Tongue (tissue), 2 donors: Measurements from ENCODE around the gene PRKN. TPM values are rescaled to one million over a fixed set of nuclear protein-coding genes. Genes with fewer than 3 reads are reported as not detected.

Source experiments
- DNase-seq: peaks from one replicate; pipeline ENCODE4 v3.0.0-alpha.2; 2015
- total RNA-seq: library from RNA; depleted of rRNA; stranded (reverse); fragments of >200 nt; gene quantifications from one replicate; pipeline ENCODE4 v1.2.3, GENCODE V29; 2014

Gene PRKN
- total RNA-seq, 1 donor from 2014 or later: 7.0 TPM

DNA sequence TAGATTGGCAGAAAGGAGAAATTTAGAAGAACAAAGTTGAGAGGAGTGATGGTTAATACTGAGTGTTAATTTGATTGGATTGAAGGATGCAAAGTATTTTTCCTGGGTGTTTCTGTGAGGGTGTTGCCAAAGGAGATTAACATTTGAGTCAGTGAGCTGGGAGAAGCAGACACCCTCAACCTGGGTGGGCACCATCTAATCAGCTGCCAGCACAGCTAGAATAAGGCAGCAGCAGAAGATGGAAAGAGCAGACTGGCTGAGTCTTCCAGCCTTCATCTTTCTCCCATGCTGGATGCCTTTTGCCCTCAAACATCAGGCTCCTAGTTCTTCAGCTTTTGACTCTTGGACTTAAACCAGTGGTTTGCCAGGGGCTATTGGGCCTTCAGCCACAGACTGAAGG, 1016.1 kb downstream of the PRKN start:
- no peak for DNase-seq

DNA sequence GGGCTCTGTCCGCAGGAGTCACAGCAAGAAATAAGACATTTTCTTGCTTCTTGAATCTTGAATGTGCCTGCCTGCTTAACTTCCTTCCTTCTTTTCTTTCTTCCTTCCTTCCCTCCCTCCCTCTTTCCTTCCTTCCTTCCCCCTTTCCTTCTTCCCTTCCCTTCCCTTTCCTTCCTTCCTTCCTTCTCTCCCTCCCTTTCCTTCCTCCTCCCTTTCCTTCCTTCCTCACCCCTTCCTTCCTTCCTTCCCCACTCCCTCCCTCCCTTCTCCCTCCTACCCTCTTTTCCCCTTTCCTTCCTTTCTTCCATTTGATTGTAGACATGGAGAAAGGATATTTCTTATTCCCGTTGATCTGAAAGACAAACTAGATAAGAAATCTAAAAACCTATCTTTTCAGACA, 1016.9 kb downstream of the PRKN start:
- DNase-seq: no peak

DNA sequence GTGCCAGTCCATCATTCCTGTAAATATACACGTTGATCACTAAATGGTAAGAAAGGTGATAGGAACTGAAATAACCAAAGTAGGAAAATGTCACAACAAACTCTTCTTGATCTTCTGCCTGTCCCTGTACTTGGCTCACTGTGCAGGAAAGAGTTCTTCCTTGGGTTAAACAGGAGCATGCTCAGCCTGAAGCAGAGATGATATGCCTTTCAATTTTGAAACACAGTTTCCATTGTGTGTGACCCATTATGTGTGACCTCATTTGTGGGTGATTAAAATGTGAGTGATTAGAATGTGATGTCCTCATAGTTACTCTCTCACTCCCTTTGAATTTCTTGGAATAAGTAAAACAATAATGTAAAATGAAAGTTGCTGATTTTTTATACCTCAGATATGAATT, 1026.5 kb downstream of the PRKN start:
- no peak for DNase-seq

DNA sequence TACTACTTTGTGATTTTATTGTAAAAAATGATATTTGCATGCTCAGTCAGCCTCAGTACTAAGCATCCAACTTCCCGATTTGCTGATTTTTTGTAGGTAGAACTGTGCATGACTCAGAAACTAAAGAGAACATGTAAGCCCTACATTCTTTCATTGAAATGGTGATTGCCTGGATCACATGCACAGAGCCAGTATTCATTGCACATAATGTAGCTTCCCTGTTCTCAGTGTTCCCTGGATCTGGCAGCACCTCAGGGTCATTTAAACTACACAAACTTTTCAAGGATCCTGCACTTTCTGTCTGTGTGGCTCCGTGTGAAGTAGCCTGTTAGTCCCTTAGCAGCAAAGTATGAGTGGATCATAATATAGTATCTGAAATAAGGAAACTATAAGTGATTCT, 1030.8 kb downstream of the PRKN start:
- no peak for DNase-seq

DNA sequence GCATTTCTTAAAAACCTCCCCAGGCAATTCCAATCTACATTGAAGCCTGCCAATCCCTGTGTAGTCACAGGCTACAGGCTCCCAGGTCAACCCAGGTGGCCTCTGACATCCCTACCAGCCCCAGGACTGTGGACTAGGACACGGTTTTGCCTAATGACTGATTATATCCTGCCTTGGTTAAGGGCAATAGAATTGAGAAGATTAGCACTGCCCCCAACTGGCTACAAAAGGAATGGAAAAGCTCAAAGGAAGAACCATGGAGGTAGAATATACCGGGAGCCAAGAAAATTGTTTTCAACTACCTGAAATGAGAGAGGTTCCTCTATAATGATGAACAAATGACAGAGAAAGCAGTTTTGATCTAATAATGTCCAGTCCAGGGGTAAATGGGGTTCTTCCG, 1032.6 kb downstream of the PRKN start:
- peak; percentile 7 for DNase-seq

DNA sequence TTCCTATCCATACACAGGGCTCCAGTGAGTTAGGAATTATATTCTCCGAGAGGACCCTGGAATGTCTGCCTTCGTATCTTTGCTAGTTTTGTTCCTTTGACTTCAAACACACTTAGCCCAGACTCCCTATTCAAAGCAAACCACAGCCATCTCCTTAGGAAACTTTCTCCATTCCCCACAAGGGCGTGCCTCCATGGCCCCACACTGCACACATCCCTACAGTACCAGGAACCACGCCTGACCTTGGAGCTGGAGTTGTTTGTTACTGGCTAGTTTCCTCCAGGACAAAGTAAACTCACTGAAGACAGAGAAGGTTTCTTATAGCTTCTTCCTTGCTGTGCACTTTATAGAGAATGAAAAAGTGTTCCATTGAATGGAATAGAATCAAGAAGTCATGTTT, 1040.9 kb downstream of the PRKN start:
- no peak for DNase-seq

DNA sequence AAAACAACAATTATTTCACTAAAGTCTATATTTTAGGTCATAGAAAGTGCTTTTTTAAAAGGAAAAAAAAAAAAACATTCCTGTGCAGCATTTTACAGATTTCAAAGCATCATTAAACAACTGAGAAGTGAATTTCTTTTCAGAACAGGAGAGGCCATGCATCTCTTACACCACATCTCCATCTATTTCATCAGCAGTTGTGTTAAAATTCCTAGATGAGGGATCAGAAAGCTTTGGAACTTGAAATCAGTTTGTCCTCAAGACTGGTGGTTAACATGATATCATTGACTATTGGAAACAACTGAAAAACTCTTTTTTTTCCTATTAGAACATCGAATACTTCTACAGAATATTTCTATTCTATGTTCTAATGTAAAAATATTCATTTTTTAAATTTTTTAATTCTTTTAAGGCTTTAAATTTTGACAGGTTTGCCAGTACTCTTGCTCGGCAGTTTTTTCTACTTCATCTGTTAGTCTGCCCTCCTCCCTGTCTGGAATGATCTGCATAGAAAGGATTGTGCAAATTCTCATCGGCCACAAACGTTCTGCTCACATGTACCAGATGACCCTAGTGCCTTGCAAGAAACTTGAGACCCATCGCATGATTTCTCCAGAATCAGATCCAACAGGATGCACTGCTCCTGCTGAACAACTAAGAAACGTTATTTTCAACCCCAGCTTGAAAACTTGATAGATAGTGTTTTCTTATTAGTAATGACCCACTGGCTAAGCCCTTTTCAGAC, 1042.7 kb downstream of the PRKN start:
- no peak for DNase-seq

DNA sequence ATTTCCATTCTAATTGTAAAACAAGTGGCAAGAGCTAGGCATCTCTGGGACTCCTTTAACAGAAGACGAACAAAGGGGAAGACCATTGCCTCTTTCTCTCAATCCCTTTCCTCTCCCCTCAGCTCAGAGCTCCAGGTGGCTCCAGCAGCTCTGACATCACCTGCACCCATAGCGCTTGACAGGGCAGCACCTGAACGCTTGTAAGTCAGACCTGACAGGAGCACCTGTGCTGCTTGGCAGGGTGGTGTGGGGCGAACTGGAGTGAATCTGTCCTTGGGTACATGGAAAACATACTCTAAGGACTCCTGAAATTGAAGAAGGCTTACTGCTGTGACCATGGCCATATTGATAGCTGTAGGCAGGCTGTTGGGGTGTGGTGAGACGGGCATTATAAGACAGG, 1044.2 kb downstream of the PRKN start:
- no peak for DNase-seq

DNA sequence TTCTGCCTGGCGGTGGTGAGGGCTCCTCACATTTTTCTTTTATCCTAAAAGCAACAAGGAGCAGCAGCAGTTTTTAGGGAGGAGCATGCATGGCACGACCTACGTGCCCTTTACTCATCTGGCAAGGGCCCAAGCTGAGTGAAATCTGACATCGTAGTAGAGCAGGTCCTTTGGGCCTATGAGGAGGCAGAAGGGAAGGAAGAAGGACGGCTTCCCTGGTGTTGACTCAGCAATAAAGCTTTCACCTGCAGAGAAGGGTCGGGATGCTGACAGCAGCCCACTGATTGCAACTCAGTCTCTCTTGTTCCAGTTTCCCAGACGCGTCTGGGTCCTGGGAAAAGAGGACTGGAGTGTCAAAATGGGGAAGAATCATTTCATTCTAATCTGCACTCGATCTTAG, 1044.6 kb downstream of the PRKN start:
- DNase-seq: no peak

DNA sequence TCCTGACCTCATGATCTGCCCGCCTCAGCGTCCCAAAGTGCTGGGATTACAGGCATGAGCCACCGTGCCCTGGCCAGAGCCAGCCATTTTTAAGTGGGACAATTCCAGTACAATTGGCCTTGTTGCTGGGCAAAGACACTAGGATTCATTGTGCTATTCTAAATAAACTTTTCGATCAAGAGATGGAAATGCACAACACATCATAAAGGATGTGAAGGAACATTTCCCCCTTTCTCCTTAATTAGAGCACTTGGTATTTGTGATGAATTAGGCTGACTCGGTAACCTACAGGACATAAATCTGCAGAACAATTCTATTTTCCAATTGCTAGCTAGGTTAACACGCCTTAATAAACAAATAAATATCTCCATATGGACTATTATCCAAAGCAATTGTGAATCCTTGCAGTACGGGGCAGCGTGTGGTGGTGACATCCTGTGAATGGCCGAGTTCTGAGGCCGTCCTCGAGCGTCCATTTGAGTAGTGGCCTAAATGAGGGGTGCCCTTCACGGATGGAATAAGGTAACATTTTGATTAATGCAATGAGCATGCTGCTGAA, 1047.5 kb downstream of the PRKN start:
- DNase-seq: no peak

DNA sequence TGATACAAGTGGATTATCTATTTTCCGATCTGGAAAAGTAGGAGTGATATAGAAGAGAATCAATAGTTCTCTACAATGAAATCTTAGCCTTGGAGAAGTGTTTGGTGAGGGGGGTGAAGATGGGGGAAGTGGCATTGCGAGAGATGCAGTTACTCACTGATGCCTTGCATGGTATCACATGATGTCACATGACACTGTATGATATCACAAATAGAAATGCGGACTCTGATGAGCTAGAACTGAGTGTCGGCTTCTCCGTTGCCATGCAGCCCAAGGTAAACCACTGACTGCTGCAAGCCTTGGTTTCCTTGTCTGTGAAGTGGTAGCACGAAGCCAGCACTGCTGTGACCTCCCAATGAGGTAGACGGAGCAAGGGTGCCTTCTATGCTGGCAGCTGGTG, 1050.4 kb downstream of the PRKN start:
- no peak for DNase-seq

DNA sequence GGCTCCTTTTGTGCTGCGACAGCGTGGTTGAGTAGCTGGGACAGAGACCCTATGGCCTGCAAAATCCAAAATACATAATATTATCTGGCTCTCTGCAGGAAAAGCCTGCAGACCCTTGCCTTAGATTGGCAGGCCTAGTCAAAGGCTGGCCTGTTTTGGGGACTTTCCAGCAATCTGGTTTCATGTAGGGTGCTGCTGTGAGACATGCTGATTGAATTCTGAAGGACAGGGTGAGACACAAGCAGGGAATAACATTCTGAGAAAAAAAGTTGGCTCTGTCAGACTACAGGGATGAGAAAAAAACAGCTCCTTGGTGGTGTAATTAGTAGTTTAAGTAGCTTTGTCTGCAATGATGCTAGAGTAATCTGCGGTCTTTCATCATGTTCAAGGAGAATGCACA, 1051.0 kb downstream of the PRKN start:
- DNase-seq: no peak

DNA sequence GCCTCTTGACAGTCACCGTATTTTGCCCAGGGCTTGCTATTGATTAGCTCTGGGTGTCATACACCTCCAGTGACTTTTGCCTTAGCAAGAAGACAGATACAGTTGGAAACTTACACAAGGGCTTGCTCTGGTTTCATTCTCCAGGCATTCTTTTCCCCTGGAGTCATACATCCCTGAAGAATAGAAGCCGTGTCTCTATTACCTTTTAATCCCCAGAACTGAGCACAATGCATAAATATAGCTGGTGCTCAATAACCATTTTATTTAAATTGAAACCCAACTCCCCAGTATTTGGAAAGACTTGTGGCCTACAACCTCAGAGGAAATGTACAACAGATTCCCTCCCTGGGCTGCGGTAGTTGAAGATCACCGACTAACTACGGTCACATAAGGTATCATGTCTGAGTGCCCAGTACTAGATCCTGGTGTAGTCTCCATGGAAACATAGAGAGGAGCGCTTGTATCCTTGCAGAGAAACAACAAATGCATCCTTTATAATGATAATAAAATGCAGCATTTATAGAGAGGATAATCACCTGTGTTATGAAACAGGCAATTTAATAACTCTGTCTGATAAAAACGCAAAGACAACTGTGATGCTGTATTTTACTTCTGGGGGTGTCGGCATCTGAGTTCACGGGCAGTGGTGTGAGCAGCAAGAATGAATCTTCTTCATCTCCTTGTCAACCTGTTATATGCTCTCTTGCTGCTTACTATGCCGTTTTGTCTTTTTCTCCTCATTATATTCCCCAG, 1052.5 kb downstream of the PRKN start:
- DNase-seq: no peak

DNA sequence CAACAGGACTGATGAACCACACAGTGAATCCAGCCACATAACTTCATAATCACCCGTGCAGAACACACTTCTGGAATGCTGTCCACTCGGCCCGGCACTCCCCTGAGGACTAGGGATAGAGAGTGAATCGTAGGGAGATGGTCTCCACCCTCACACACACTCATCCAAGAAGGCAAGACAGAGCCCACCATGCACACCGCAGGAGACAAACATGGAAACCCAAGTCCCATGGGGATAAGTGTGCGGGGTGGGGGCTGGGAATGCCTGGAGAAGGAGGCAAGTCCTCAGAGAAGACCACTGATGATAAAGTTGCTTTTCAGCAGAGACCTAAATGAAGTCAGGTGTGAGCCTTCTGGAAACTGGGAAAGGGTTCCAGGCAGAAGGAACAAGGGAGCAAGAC, 1054.5 kb downstream of the PRKN start:
- DNase-seq: no peak

DNA sequence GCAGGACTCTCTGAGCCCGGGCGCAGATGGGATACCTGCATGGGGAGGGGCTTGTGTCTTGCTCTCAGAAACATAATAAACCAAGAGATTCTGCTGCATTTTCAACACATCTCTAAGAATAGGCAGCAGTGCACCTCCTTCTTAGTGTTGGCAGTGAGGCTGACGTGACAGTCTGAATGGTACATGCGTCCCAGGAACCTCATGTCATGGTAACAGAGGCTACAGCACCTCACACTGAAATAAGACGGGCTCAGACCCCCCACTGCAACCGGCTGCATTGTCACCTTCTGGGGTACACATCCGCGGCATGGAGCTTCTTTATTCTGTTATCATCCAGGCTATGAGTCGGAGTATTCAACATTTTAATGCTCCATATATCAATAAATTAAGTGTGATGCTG, 1056.4 kb downstream of the PRKN start:
- DNase-seq: no peak

DNA sequence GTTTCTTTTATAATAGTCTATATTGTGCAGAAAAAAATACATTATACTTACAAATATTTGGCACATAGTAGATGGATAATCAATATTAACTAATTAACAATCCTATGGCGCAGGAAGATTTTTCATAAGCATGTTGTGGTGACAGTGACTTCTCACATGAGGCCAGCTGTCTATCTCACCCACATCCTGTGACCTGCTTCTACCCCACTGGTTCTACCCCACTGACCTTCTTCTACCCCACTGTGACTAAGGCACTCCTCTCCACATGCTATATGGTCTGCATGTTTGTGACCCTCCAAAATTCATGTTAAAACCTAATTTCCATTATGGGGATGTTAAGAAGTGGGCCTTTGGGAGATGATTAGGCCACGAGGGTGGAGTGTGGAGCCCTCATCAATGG, 1058.9 kb downstream of the PRKN start:
- DNase-seq: no peak

DNA sequence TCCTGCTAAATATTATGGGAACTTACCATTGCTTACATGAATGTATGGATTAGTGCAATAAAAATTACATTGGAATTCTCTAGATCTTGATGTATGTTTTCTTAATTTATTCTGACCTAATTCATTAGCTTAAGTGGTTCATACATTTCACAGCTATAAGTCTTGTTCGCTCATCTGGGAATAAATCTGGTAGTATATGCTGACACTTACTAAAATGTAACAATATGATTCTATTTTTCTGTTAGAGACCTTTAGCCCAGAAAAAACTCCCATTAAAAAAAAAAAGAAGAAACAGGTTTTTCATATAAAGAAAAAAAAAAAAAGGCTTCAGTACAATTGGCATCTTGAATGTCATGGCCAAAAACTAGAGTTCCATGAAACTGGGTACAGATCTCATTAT, 1059.6 kb downstream of the PRKN start:
- DNase-seq: no peak

DNA sequence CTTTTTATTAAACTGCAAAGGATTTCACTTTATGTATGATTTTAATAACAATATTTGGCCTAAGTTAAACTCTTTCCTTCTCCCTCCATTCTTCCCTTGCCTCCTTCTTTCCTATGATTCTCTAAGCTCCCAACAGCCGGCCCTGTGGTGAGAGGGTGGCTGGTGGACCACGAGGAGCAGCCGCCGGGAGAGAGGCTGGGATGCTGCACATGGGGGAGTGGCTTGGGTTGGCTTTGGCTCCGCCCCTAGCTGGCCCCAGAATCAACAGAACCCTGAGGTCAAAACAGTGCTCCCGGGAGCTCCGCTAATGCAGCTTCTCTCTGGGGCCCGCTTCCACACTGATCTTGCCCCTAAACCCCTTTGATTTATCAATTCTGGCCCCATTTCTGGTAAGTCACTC, 1063.9 kb downstream of the PRKN start:
- no peak for DNase-seq

DNA sequence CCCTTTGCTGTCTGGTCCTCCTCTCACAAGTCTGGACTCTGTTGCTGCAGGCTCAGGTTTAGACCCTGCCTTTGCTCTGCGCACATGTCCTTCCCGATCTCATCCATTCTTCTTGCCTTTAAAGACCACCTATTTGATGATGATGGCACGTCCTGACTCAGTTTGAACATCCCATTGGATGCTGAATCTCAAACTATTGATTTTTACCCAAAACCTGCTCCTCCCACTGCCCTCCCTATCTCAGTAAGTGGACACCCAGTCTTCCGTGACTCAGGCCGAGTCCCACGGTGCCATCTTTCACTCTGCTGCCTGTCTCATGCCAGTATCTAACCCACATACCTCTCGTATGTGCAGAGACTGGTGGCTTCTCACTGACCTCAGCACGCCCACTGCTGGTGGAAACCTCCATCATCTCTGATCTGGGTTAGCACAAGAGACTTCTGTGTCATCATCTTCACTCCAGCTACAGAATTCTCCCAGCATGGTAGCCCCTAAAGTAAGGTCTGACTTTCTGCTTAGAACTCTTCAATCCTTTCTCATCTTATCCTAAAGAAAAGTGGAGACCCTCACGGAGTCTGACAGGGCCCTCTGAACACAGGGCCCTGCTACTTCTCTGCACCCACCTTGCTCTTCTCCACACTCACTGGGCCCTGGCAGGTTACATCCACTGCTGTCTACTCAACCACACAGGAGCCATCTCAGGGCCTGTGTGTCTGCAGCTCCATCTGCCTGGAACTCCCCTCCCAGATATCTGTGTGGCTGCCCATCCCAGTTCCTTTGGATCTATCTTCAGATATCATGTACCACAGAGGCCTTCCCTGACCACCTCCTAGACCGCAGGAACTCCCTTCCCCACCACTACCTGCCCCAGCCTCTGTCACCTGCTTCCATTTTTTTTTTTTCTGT, 1066.6 kb downstream of the PRKN start:
- no peak for DNase-seq

DNA sequence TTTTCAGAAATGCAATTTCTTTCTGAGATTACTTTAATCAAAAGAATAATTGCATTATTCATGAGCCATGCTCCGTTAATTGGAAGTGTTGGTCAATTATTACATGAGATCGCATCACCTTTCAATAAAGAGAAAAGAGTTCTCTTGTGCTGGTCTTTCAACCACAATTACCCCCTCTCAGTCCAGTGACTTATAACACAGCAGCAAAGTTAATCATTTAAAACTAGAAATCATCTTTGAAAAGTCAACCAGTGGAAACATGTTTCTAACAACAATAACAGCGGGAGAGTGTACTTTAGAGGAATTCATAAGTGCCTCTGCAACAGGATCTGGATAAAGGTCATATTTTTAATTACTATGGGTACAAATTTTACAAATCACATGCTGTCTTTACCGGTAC, 1069.4 kb downstream of the PRKN start:
- no peak for DNase-seq

DNA sequence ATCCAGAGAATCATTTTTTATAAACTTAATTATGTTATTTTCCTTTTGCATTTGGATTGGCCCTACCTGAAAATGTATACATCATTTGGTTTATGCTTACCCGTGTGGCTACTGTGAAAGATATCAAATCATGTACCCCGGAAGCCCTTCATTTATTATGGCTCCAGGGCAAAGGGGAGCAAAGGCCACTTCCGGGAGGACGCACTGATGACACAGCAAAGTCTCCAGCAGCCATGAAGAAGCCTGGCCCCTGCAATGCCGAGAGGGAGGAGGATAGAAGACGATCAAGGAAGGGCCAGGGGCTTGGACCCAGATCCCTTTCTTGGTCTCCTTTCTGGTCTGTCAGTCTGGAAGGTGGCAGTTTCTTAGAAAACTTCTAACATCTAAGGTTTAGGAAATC, 1073.4 kb downstream of the PRKN start:
- DNase-seq: no peak

DNA sequence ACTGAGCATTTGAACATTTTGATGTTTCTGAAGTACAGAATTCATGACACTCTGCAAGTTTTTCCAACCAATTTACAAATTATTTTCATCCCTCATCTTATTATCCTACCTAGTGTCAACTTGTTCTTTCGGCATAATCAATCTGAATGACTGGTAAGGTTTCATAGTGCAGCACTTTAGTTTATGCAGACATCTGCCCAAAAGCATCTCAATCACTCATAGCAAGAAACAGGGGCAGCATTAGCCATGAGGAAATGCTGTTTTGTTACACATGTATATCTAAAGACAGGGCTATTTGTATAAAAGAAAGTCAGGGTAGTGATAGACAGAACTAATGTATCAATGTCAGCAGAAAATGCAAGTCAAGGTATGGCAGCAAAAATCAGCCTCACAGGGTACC, 1075.6 kb downstream of the PRKN start:
- DNase-seq: no peak

DNA sequence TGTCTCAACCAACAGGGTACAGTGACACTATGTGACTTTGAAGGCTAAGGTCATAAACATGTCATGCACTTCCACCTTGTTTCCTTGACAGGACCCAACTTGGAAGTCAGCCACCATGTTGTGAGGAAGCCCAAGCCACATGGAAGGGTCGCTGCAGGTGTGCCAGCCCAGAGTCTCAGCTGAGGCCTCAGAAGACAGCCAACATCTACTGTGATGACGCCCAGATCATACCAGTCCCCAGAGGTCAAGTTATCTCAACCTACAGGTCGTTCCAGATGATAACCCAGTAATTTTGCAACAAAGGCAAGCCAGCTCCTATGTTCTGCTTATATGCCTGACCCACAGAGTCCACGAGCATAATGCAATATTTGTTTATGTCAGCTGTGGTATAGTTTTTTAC, 1077.7 kb downstream of the PRKN start:
- DNase-seq: no peak
